HG03025 (cell line): ENCODE data around the gene RBM48.
"Not testable (repeated sequence)": the region's sequence is repeated elsewhere in the genome, so short reads cannot be mapped to it uniquely, and the experiment has no call there.

ENCODE experiments used
- ATAC-seq: cut with Tn5 transposase; IDR thresholded peaks from one replicate; pipeline ENCODE4 v1.9.1; 2021; ENCODE audit warnings: mild to moderate bottlenecking, moderate library complexity; ENCODE audit not compliant: unreplicated experiment, low FRiP score

Gene RBM48

DNA sequence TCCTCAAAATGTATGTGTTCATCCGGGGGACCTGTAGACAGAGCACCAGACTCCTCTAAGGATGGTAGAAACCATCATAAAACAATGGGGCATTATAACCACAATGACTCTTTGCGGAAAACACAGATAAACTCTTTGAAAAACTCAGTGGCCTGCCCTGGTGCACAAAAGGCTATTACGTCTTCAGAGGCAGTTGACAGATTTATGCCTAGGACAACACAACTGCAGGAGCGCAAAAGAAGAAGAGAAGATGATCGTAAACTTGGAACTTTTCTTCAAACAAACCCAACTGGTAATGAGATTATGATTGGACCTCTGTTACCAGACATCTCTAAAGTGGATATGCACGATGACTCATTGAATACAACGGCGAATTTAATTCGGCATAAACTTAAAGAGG is 6.0 kb downstream of the RBM48 start:
- ATAC-seq = no peak

DNA sequence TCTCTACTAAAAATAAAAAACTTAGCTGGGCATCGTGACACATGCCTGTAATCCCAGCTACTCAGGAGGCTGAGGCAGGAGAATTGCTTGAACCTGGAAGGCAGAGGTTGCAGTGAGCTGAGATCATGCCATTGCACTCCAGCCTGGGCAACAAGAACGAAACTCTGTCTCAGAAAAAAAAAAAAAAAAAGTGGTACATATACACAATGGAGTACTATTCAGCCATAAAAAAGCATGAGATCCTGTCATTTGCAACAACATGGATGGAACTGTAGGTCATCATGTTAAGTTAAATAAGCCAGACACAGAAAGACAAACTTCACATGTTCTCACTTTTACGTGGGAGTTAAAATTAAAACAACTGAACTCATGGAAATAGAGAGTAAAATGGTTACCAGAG is 14.9 kb downstream of the RBM48 start:
- not testable (repeated sequence) for ATAC-seq

DNA sequence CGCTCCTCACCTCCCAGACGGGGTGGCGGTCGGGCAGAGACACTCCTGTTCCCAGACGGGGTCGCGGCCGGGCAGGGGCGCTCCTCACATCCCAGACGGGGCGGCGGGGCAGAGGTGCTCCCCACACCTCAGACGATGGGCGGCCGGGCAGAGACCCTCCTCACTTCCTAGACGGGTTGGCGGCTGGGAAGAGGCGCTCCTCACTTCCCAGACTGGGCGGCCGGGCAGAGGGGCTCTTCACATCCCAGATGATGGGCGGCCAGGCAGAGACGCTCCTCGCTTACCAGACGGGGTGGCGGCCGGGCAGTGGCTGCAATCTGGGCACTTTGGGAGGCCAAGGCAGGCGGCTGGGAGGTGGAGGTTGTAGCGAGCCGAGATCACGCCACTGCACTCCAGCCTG is 16.5 kb downstream of the RBM48 start:
- not testable (repeated sequence) for ATAC-seq

DNA sequence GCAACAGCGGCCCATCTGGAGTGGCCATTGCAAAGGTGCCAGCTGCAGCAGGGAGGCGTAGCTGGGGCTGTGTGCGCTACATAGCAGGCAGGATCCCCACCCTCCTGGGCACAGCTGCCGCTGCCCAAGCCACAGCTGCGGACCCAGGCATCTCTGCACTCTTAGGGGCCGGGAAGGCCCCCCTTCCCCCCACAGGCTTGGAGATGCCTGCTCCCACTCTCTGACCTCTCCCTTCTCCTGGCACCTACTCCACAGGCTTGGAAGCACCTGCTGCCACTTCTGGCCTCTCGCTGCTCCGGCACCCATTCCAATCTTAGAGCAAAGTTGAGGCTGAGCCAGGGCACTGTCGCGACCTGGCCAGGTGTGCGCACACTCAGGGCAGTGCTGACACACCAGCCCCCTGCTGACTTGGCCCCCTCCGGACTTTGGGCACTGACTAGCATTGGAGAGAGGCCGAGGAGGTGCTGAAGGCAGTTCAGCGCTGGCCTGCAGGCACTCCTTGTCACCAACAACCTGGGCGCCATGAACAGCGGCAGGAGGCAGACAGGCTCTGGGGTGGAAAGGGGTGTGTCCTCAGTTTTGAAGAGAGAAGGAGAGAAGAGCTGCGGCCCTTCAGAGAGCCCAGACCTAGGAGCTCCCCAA is 18.4 kb downstream of the RBM48 start:
- ATAC-seq = no peak

DNA sequence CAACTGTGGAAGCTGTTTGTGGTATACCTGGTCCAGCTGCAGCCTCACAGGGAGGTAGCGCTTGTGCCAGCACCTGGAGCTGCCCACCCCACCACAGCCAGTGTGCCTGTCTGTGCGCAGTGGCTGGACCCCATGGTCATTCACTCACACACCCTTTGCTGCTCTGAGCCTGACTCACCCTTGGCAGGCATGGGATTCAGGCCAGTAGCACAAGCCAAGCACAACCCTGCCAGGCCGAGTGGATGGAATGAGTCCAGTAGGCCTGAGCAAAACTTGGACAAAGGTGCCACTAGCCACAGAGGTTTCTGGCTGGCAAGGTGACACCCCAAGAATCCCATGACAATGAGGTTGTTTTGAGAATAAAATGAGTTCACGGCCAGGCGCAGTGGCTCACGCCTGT is 19.0 kb downstream of the RBM48 start:
- ATAC-seq = no peak

DNA sequence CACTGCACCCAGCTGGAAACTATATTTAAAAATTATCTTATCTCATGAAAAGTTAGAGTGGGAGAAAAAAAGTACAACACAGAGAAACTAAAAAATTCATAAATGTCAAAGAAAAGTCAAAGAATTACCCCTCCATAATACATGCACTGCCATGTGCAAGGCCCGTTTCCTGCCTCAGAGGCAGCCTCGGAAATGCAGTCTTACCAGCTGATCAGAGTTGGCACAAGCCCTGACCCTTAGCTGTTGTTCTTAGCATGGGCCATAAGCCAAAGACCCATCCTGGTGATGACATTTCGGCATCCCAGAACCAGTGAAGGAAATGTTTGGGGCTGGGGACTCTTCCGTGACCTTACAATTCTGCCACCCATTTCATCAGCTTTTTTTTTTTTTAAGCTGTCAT is 21.6 kb downstream of the RBM48 start:
- ATAC-seq = no peak

DNA sequence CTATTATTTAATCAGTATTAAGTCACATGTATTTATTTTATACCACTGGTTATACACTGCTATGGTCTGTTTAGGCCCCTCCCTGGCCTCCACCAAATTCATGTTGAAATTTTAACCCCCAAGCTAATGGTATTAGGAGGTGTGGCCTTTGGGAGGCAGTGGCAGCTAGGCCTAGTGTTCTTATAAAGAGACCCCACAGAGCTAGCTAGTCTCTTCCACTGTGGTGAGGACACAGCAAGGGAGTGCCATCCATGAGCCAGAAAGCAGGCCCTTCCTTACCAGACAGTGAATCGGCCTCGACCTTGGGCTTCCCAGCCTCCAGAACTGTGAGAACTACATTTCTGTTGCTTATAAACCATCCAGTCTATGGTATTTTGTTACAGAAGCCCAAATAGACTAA is 28.7 kb downstream of the RBM48 start:
- no peak for ATAC-seq

DNA sequence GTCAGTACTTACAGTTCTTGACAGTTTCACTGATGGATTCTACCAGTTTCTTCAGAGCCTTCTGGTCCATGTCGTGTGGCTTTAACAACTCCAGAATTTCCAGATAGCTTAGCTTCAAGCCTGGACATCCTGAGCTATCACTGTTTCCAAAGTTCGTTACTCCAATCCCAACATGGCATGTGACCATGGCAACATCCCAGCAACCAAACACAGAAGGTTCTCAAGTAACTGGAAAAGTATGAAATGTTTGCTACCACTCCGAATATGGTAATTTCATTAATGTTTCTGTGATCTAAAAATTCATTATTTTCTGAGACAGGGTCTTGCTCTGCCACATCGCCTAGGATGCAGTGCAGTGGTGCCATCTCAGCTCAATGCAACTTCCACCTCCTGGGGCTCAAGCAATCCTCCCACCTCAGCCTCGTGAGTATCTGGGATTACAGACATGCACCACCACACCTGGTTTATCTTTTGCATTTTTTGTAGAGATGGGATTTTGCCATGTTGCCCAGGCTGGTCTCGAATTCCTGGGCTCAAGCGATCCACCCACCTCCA is 29.3 kb downstream of the RBM48 start:
- no peak for ATAC-seq

DNA sequence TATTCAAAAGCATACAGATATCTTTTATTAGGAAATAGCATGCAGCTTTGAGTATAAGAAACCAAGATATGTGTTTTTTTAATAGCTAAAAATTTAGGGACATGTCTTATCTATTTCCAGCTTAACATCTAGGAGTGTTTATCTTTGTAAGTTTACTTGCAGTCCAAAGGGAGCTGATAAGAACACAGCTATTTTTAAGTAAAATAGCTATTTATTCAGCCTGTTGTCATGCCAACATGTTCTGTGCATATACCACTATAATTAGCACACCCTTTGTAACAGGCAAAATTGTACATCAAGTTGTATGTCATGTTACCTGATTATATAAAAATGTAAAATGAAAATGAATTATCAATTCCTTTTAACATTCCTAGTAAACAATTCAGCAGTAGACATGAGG is 32.0 kb downstream of the RBM48 start:
- no peak for ATAC-seq

DNA sequence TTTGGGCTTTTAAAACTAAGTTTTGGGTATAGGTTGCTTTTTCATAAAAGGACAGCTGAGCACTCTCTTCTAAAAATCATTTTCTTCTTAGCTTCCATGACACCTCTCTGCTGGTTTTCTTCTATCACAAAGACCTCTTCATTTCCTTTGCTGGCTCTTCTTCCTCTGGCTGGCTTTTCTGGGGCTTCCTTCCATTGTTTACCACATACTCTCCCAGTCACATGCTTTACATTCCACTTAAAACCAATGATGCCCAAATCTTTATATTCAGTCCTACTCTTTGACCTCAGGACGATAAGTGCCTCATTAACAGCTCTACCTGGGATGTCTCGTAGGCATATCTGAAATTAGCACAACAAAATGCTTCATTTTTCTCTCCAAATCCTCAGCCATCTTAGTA is 34.8 kb downstream of the RBM48 start:
- no peak for ATAC-seq

DNA sequence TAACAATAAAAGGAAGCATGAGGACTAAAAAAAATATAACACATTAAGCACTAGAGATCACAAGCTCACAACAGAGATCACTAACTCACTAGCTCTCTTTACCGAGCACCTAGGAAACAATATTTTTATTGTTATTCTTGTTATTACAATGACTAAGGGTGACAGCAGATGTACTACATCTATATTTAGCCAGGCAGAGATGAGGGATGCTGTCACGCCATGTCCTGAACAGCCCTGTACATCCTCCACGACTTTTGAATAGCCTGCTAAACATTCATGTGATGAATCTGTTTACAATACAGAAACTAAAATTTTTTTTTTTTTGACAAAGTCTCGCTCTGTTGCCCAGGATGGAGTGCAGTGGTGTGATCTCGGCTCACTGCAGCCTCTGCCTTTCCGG is 38.9 kb downstream of the RBM48 start:
- ATAC-seq = no peak

DNA sequence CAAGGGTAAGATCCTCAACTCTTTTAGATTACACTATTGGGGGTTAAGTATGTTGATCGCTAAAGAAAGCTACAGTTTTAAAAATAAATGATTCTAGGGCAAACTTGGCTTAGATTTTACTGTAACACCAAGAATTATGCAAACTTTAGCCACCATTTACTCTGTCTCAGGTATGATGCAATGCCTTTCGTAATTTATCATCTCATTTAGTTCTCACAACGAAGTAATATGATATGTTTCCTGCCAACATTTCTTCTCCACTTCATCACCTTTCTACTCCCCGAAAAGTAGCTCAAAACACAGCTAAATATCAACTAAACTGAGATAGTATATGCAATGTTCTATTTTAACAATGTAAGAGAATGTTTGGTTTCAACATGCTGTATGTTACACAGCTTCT is 40.5 kb downstream of the RBM48 start:
- ATAC-seq = no peak

DNA sequence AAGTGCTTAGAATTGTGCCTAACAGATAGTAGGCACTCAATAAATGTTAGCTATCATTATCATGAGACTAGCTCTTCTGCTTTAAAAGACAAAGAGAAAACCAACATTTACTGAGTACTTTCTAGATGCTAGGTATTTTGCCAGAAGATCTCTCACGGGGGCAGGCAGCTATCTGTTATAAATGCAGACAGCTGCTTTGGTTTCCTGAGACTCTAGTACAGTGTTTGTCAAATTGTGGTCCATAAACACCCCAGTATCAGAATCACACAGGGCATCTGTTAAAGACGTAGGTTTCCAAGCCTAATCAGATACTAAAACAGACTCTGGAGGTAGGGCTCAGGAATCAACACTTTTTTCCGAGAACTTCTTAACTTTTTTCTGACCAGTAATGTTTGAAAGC is 47.7 kb downstream of the RBM48 start:
- ATAC-seq = no peak

DNA sequence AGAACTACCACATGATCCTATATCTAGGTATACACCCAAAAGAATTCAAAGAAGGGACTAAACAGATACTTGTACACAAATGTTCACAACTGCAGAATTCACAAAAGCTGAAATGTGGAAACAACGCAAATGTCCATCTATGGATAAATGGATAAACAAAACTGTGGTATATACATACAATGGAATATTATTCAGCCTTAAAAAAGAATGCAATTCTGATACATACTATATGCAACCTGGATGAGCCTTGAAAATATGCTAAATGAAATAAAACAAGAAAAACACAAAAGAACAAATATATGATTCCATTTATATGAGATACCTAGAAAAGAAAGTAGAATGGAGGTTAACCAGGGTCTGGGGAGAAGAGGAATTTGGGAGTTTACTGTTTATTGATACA is 54.4 kb downstream of the RBM48 start:
- ATAC-seq = no peak

DNA sequence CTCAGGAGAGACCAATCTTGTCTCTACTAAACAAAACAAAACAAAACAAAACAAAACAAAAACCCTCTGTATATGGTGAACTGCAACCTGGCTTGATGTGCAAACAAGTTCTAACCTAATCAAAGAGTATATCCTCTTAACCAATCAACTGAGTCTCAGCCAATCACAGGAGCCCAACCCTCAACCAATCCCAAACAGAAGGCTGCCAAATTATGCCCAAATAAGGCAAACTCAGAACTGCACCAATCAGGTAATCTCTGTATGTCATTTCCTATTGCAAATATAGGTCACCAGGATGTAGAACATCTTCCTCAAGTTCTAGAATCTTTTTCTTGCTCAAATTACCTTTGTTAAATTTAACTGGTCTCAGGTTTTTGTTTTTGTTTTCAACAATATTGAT is 56.4 kb downstream of the RBM48 start:
- no peak for ATAC-seq

DNA sequence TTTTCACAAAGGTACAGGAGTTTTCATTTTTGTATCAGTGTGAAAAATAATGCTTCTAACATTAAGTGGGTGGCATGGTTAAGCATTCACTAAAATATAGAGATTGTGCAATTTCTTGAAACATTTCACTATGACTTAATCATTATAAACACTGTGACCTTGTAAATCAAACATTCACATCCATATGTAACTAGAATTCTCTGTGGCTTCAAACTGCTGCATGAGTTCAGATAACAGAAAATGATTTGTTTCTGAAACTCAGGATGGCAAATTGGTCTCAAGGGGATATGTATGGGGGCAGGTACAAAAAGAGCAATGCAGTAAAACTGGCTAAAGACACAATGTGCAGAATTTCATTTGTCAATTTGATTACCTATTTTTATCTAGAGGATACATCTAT is 57.8 kb downstream of the RBM48 start:
- no peak for ATAC-seq

DNA sequence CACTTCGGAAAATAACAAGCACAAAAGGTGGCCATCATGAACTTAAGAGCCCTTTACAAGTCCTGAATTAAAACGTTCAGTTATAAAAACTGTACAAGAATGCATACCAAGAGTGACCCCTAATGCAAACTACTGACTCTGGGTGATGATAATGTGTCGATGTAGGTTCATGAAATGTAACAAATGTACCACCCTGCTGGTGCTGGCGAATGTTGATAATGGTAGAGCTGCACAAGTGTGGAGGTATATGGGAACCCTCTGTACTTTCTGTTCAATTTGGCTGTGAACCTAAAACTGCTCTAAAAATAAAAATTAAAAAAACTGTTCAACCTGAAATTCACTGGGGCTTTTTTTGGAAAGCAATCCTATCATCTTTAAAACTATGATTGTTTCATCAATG is 58.2 kb downstream of the RBM48 start:
- no peak for ATAC-seq
